Gastrocnemius medialis (tissue), 4 donors: ENCODE data around the gene IL4R. TPM values are rescaled to one million over a fixed set of nuclear protein-coding genes. Genes with fewer than 3 reads are reported as not detected.

Source experiments
- ATAC-seq, 2 donors: fragments of 150-250 bp; one replicate each; pipeline ENCODE4 v1.9.1; 2016
- DNase-seq, 2 donors: peaks; one replicate each; pipeline ENCODE4 v3.0.0-alpha.2; 2019
- H3K27ac ChIP-seq, 4 donors: fragments of 200-600 bp; sonication (generic); 1 replicate in 1 of 4; 2 replicates in 3 of 4; pipeline ENCODE4 v1.5.1; 2016 to 2018; ENCODE audit warnings: mild to moderate bottlenecking in 2 of 4, moderate library complexity in 1 of 4
- H3K27me3 ChIP-seq, 3 donors: fragments of 200-600 bp; sonication (generic) in 2 of 3; 1 replicate in 1 of 3; 2 replicates in 2 of 3; pipeline versions ENCODE4 v1.5.1 to v1.6.0; 2016 to 2019; ENCODE audit warnings: mild to moderate bottlenecking in 1 of 3, moderate library complexity in 1 of 3
- H3K36me3 ChIP-seq, 2 donors: fragments of 200-600 bp; sonication (generic) in 1 of 2; one replicate each; pipeline ENCODE4 v1.5.1; 2017 to 2018
- H3K4me1 ChIP-seq, 2 donors: fragments of 200-600 bp; sonication (generic) in 1 of 2; one replicate each; pipeline ENCODE4 v1.5.1; 2016 to 2017; ENCODE audit warnings: mild to moderate bottlenecking in 2 of 2
- H3K4me3 ChIP-seq, 4 donors: fragments of 200-600 bp; sonication (generic) in 3 of 4; 1 replicate in 1 of 4; 2 replicates in 3 of 4; pipeline ENCODE4 v1.5.1; 2016 to 2019; ENCODE audit warnings: mild to moderate bottlenecking in 2 of 4
- H3K9me3 ChIP-seq, 3 donors: fragments of 200-600 bp; sonication (generic) in 2 of 3; 1 replicate in 1 of 3; 2 replicates in 2 of 3; pipeline ENCODE4 v1.5.1; 2016 to 2019
- POLR2A ChIP-seq, 2 donors: fragments of 450-650 bp; IDR thresholded peaks; one replicate each; pipeline ENCODE4 v1.6.1; 2017; ENCODE audit warnings: antibody characterized with exemption in 2 of 2, mild to moderate bottlenecking in 2 of 2, moderate library complexity in 2 of 2
- in situ Hi-C, 4 donors: fragments of 200-750 bp; cut with MboI; loops; one replicate each; pipeline versions ENCODE4 v1.15.0 to v1.8.0; 2017; ENCODE audit warnings: low sequenced_read_pairs in 4 of 4
- intact Hi-C: fragments of 100-400 bp; cut with DNase I; formaldehyde crosslinking; loops from one replicate; pipeline ENCODE4 v1.15.1; 2023; ENCODE audit warnings: low total_unique reads
- total RNA-seq, 4 donors: library from RNA; depleted of rRNA; stranded (reverse); fragments of >200 nt; gene quantifications; one replicate each; pipeline versions ENCODE4 v1.1.0 to v1.2.3, GENCODE V29; 2016
- TF ChIP-seq, protein P1 (sequence below), 5 experiments: fragments of 450-650 bp in 3 of 5; fragments of 200-600 bp in 2 of 5; sonication (generic) in 2 of 5; IDR thresholded peaks in 4 of 5; conservative IDR thresholded peaks in 1 of 5; 1 replicate in 4 of 5; 2 replicates in 1 of 5; pipeline ENCODE4 v1.5.1; 2016 to 2019; ENCODE audit warnings: antibody characterized with exemption in 5 of 5, mild to moderate bottlenecking in 3 of 5, moderate library complexity in 3 of 5

The IL4R gene
- total RNA-seq, 4 donors from 2014 or later, result 4.5 to 7.4 (median 6.5) TPM

DNA sequence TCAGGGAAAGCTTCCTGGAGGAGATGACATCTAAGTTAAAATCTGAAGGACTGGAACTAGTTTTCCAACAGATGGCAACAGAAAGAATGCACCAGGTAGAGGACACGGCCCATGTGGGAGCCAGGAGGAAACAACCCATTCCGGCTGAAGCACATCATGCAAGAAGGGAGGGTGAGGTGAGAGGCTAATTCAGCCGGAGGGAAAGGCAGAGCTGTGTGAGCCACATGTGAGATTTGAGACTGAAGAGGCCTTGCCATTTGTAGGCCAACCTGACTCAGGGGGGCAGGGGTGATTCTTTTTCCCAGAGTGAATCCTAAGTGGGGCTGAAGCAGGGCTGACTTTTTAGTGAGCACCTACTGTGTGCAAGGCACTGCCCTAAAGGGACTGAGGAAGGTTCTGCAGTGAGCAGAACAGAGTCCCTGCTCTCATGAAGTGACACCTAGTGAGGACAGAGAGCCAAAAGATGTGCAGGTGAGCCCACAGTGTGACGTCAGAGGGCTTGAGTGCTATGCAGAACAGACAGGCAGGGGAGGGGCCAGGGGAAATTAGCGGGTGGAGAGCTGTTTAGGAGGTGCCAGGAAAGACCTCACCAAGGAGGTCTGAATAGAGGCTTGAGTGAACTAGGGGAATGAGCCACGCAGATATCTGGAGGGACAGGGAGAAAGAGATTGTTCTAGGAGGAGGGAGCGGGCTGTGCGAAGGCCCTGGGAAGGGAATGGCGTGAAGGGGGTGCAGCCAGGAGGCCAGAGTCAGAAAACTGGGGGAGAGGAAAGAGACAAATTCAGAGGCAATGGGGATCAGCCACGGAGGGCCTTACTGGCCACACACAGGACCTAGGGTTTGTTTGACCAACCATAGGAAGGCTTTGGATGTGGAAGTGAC lies 68.4 kb downstream of the IL4R start:
- Histone ChIP-seq H3K9me3 (no peaks in the 10 kb centered on the region), H3K27me3 (peaks cover 0 to 8% (median 0%) of the 10 kb centered on the region in 3 donors), H3K4me1 (no peaks in the 10 kb centered on the region), H3K4me3 (no peak overlapping the region), H3K36me3 (no peaks in the 10 kb centered on the region), H3K27ac (no peak overlapping the region)
- DNase-seq, result no peak
- no peak for TF ChIP-seq POLR2A (IDR thresholded peaks at IDR 0.05)
- TF ChIP-seq, protein P1, sequence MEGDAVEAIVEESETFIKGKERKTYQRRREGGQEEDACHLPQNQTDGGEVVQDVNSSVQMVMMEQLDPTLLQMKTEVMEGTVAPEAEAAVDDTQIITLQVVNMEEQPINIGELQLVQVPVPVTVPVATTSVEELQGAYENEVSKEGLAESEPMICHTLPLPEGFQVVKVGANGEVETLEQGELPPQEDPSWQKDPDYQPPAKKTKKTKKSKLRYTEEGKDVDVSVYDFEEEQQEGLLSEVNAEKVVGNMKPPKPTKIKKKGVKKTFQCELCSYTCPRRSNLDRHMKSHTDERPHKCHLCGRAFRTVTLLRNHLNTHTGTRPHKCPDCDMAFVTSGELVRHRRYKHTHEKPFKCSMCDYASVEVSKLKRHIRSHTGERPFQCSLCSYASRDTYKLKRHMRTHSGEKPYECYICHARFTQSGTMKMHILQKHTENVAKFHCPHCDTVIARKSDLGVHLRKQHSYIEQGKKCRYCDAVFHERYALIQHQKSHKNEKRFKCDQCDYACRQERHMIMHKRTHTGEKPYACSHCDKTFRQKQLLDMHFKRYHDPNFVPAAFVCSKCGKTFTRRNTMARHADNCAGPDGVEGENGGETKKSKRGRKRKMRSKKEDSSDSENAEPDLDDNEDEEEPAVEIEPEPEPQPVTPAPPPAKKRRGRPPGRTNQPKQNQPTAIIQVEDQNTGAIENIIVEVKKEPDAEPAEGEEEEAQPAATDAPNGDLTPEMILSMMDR (IDR thresholded peaks at IDR 0.05 in 4 of 5, conservative IDR thresholded peaks at IDR 0.05 in 1 of 5), result no peak
- in situ Hi-C loops, result no loop called here
- intact Hi-C loops, result no loop called here
- no peak for ATAC-seq

DNA sequence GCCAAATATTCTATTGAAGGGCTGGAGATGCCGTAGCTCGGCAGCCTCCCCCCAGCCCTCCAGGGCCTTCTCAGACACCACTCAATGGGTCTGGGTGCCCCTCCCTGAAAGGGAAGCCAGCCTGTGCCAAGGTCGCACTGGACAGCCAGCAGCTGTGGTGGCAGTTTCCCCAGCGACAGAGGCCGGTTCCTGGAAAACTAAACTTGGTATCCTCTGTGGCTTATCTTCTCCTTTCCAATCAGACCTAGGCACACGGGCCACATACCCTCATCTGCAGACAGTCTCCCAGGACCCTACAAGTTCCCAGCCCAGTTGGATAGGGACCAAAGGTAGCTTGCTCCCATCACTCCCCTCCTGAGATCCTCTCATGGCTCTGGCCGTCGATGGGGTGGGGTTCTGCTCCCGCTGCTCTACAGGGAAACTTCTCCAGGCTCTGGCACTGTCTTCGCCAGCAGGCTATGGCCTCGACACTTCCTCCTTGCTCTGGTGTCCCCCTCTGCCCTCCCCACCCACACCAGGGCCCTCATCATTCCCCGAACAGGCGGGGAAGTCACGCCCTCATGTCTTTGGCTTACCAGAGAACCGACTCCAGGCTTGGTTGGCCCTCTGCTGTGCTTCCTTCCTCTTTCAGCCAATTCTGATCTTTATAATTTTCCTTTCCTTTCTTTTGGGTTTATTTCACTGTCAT lies 69.9 kb downstream of the IL4R start:
- Histone ChIP-seq H3K36me3 (no peaks in the 10 kb centered on the region), H3K27me3 (peaks cover 0 to 8% (median 0%) of the 10 kb centered on the region in 3 donors), H3K9me3 (no peaks in the 10 kb centered on the region), H3K4me1 (no peaks in the 10 kb centered on the region), H3K27ac (no peak overlapping the region), H3K4me3 (no peak overlapping the region)
- peak; percentile 11 to 46 for DNase-seq
- in situ Hi-C loops, result no loop called here
- intact Hi-C loops, result no loop called here
- TF ChIP-seq, protein P1 (IDR thresholded peaks at IDR 0.05 in 4 of 5, conservative IDR thresholded peaks at IDR 0.05 in 1 of 5), result no peak
- TF ChIP-seq POLR2A (IDR thresholded peaks at IDR 0.05), result no peak
- ATAC-seq, result peak in 1 of 2 donors; percentile 18

DNA sequence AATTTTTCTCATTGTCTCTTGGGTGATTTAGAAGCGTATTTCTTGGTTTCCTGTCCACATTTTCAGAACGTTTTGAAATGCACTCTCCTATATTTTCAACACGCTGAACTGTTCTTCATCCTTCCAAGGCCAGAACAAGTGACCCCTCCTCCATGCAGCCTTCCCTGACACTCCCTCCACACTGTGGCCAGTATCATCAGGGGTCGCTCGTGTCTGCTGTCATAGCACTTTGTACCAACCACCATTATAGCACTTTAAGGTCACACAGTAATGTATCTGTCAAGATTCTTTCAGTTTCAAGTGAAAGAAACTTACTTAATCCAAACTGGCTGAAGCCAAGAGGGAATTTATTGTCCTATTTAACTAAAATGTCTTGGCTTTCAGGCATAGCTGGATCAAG lies 70.7 kb downstream of the IL4R start:
- in situ Hi-C loops, result no loop called here
- no peak for ATAC-seq
- no peak for DNase-seq

DNA sequence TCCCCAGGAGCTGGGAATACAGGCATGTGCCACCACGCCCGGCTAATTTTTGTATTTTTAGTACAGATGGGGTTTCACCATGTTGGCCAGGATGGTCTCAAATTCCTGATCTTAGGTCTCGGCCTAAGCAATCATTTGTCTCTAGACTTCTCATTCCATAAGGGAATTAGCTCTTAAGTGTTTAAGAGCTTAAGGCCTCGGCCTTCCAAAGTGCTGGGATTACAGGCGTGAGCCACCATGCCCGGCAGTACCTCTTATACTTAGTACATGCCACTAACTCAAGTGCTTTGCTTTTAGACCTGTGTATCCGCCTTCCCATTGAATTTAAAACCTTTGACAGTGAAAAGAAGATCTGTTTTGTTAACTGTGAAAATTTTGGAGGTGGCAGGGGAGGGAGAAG lies 71.6 kb downstream of the IL4R start:
- Histone ChIP-seq H3K4me1 (no peaks in the 10 kb centered on the region), H3K27me3 (peaks cover 0 to 8% (median 0%) of the 10 kb centered on the region in 3 donors), H3K36me3 (no peaks in the 10 kb centered on the region), H3K9me3 (no peaks in the 10 kb centered on the region), H3K27ac (no peak overlapping the region), H3K4me3 (no peak overlapping the region)
- TF ChIP-seq, protein P1 (IDR thresholded peaks at IDR 0.05 in 4 of 5, conservative IDR thresholded peaks at IDR 0.05 in 1 of 5), result no peak
- TF ChIP-seq POLR2A (IDR thresholded peaks at IDR 0.05), result no peak
- DNase-seq (no peak), ATAC-seq (no peak)
- in situ Hi-C loops, result no loop called here
- intact Hi-C loops, result no loop called here

More for the DNA sequence above, 70.7 kb downstream of the IL4R start:
- H3K4me3 ChIP-seq, result no peak overlapping the region
- no peaks in the 10 kb centered on the region for H3K9me3 ChIP-seq
- H3K27ac ChIP-seq, result no peak overlapping the region
- TF ChIP-seq, protein P1 (IDR thresholded peaks at IDR 0.05 in 4 of 5, conservative IDR thresholded peaks at IDR 0.05 in 1 of 5), result no peak
- TF ChIP-seq POLR2A (IDR thresholded peaks at IDR 0.05), result no peak
- no peaks in the 10 kb centered on the region for H3K36me3 ChIP-seq
- intact Hi-C loops, result no loop called here
- no peaks in the 10 kb centered on the region for H3K4me1 ChIP-seq
- H3K27me3 ChIP-seq, result peaks cover 0 to 8% (median 0%) of the 10 kb centered on the region in 3 donors
